ENCODE data around the gene IGFN1. TPM values are rescaled to one million over a fixed set of nuclear protein-coding genes. Genes with fewer than 3 reads are reported as not detected.

Gene IGFN1
- total RNA-seq, 6 experiments from 2014 or later: 0.02 to 0.18 (median 0.12) TPM; not detected in 3

DNA sequence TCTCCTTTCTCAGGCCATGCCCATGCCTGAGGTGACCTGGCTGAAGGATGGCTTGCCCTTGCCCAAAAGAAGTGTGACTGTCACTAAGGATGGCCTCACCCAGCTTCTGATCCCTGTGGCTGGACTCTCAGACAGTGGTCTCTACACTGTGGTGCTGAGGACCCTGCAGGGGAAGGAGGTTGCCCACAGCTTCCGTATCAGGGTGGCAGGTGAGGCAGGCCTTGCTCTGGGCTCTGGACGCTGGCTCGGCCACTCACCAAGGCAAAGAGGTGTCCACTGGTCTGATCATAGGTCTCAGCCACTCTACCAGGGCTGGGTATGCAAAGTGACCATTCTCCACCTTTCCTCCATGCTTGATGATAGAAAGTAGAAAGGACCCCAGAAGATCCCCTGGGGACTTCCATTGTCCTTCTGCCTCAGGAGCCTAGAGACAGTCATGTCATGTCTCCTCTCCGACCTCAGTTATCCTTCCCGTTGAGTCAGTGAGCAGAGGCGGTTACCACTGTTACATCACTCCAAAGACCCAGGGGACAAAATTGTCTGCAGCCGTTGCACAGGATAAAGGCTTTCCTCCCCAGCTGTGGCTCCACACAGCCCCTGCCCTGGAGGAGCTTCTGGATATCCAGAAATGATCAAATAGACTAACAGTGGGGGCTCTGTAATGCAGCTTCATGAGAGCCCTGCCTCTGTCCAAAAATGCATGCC, 34.2 kb downstream of the IGFN1 start:
- intact Hi-C loops (cut with DNase I): loop anchor here in 1 of 2 donors (10.0 kb wide), 1 partner anchor 140 kb away; no protein-coding TSS in a partner anchor
- Histone ChIP-seq H3K27ac (no peak overlapping the region), H3K36me3 (no peaks in the 10 kb centered on the region), H3K9me3 (no peaks in the 10 kb centered on the region), H3K4me3 (no peak overlapping the region), H3K4me1 (peaks cover 0 to 13% (median 5%) of the 10 kb centered on the region in 4 donors), H3K27me3 (no peaks in the 10 kb centered on the region)
- TF ChIP-seq, protein P1, sequence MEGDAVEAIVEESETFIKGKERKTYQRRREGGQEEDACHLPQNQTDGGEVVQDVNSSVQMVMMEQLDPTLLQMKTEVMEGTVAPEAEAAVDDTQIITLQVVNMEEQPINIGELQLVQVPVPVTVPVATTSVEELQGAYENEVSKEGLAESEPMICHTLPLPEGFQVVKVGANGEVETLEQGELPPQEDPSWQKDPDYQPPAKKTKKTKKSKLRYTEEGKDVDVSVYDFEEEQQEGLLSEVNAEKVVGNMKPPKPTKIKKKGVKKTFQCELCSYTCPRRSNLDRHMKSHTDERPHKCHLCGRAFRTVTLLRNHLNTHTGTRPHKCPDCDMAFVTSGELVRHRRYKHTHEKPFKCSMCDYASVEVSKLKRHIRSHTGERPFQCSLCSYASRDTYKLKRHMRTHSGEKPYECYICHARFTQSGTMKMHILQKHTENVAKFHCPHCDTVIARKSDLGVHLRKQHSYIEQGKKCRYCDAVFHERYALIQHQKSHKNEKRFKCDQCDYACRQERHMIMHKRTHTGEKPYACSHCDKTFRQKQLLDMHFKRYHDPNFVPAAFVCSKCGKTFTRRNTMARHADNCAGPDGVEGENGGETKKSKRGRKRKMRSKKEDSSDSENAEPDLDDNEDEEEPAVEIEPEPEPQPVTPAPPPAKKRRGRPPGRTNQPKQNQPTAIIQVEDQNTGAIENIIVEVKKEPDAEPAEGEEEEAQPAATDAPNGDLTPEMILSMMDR (IDR thresholded peaks at IDR 0.05): no peak
- no peak for TF ChIP-seq POLR2A (IDR thresholded peaks at IDR 0.05)
- DNase-seq (peak in 1 of 3 donors; percentile 24), ATAC-seq (no peak)
- WGBS (ENCODE audit: insufficient coverage, low coverage, low lambda C conversion rate, missing lambda C conversion rate): 17% methylated on average over 1 of the region's 7 CpGs

DNA sequence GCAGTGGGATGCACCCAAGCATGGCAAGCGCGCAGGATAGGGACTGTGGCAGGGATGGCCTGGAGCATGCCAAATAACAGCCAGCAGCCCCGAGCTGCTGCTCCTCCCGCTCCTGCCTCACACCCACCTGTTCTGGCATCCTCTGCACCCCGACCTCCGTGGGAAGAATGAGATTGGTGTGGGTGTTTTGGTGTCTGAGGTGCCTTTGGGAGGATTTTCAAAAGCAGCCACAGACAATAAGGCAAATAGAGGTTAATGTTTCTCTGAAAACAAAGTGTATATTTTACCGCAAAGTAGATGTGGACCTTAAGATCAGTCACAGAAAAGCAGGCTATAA, 35.5 kb downstream of the IGFN1 start:
- ATAC-seq: no peak
- TF ChIP-seq POLR2A (IDR thresholded peaks at IDR 0.05): no peak
- TF ChIP-seq, protein P1 (IDR thresholded peaks at IDR 0.05): no peak
- no peak overlapping the region for H3K27ac ChIP-seq
- no peaks in the 10 kb centered on the region for H3K9me3 ChIP-seq
- no peaks in the 10 kb centered on the region for H3K27me3 ChIP-seq
- no peak overlapping the region for H3K4me3 ChIP-seq
- H3K4me1 ChIP-seq: peaks cover 0 to 13% (median 5%) of the 10 kb centered on the region in 4 donors
- DNase-seq: no peak
- H3K36me3 ChIP-seq: no peaks in the 10 kb centered on the region
- intact Hi-C loops (cut with DNase I): loop anchor here in 1 of 2 donors (10.0 kb wide), 1 partner anchor 141 kb away; no protein-coding TSS in a partner anchor
- 76% methylated on average over 7 of the region's 7 CpGs for WGBS (ENCODE audit: insufficient coverage, low coverage, low lambda C conversion rate, missing lambda C conversion rate)

DNA sequence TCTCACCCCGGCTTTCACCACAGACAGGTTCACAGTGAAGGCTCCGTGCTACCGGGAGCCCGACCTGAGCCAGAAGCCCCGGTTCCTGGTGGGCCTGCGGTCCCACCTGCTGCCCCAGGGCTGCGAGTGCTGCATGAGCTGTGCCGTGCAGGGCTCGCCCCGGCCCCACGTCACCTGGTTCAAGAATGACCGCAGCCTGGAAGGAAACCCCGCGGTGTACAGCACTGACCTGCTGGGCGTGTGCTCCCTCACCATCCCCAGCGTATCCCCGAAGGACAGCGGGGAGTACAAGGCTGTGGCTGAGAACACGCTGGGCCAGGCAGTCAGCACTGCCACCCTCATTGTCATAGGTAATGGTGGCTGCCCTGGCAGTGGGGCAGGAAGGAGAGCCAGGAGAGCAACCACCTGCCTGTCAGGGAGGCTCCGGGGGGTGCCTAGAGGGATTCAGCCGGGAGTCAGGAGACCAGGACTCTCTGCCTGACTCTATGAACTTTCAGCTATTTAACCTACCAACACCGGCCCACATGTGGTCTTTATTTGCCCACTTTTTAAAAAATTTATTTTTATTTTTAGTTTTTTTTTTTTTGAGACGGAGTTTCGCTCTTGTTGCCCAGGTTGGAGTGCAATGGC, 36.4 kb downstream of the IGFN1 start:
- intact Hi-C loops (cut with DNase I): loop anchor here in 1 of 2 donors (10.0 kb wide), 1 partner anchor 142 kb away; no protein-coding TSS in a partner anchor
- DNase-seq (peak in 1 of 3 donors; percentile 31), ATAC-seq (no peak)
- H3K4me3 ChIP-seq: no peak overlapping the region
- H3K4me1 ChIP-seq: peaks cover 0 to 8% (median 4%) of the 10 kb centered on the region in 4 donors
- H3K27me3 ChIP-seq: no peaks in the 10 kb centered on the region
- no peaks in the 10 kb centered on the region for H3K36me3 ChIP-seq
- 97% methylated on average over 4 of the region's 24 CpGs for WGBS (ENCODE audit: insufficient coverage, low coverage, low lambda C conversion rate, missing lambda C conversion rate)
- TF ChIP-seq POLR2A (IDR thresholded peaks at IDR 0.05): no peak
- TF ChIP-seq, protein P1 (IDR thresholded peaks at IDR 0.05): no peak
- H3K9me3 ChIP-seq: no peaks in the 10 kb centered on the region
- H3K27ac ChIP-seq: no peak overlapping the region

DNA sequence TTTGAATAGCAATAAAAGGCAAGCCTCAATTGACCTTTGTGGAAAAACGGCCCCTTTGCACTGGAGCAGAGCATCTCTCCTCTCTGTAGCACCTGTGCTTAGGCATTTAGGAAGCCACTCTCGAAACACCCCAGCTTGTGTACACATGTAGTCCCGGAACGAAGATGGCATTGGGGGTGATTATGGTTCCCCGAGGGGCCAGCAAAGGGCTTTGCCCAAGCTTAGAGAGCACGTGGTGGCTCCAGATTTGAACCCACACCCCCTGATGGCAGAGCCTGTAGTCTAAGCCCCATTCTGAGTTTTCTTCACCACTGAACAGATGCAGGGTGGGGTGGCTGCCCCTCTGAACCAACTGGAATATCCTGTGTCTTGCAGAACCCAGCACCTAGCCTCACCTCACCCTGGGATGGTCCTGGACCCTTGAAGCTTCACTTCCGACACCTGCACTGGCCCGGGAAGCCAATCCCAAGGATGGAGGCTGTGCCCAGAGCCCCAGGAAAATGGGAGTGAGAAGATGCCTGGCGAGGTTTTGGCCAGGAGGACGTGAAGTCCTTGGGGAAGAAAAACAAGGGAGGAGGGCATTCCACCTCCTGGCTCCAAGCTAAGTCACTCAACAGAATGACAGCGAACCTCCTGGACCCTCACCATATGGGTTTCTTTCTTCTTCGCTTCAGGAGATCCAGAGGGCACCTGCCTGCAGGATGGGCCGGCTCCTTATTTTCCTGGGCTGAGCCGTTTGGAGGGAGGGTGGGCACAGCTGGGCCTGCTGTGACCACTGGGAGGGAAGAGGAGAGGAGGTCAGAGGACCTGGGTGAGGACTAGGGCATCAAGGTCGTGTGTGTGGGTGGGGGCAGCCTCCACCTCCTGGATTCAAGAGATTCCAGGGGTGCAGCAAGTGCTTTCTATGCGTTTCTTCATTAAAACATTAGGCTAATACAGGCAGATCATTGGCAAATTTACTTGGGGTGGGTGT, 37.7 kb downstream of the IGFN1 start:
- Histone ChIP-seq H3K27ac (no peak overlapping the region), H3K36me3 (no peaks in the 10 kb centered on the region), H3K9me3 (no peaks in the 10 kb centered on the region), H3K27me3 (no peaks in the 10 kb centered on the region), H3K4me1 (no peaks in the 10 kb centered on the region), H3K4me3 (no peak overlapping the region)
- DNase-seq: peak in 1 of 3 donors; percentile 15
- 73% methylated on average over 11 of the region's 16 CpGs for WGBS (ENCODE audit: insufficient coverage, low coverage, low lambda C conversion rate, missing lambda C conversion rate)
- TF ChIP-seq POLR2A (IDR thresholded peaks at IDR 0.05): no peak
- TF ChIP-seq, protein P1 (IDR thresholded peaks at IDR 0.05): no peak
- no peak for ATAC-seq
- intact Hi-C loops (cut with DNase I): loop anchor here in 1 of 2 donors (10.0 kb wide), 1 partner anchor 143 kb away; no protein-coding TSS in a partner anchor
